Measurements from ENCODE around the gene NAXD.
"Not testable (repeated sequence)": the region's sequence is repeated elsewhere in the genome, so short reads cannot be mapped to it uniquely, and the experiment has no call there.

NAXD gene

DNA sequence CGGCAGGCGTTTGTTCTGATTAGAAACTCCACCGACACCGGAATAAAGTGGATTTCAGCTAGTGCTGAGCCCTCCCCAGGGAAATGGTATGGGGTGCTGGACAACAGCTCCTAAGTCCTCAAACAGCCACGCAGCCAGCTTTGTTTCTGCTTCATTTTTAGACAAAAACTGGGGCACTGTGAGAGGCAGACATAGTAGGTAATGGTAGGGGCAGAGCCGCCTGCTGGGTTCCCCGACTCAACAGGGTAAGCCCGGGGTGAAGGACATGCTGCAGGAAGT is 50.8 kb downstream of the NAXD start:
- ChIA-PET POLR2A (no interaction called here), CTCF (no interaction called here)
- DNase-seq (ENCODE audit: extremely low spot score): no peak
- TF ChIP-seq SP1 (IDR thresholded peaks at IDR 0.05): no peak
- TF ChIP-seq, protein P1, sequence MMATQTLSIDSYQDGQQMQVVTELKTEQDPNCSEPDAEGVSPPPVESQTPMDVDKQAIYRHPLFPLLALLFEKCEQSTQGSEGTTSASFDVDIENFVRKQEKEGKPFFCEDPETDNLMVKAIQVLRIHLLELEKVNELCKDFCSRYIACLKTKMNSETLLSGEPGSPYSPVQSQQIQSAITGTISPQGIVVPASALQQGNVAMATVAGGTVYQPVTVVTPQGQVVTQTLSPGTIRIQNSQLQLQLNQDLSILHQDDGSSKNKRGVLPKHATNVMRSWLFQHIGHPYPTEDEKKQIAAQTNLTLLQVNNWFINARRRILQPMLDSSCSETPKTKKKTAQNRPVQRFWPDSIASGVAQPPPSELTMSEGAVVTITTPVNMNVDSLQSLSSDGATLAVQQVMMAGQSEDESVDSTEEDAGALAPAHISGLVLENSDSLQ (IDR thresholded peaks at IDR 0.05): no peak
- TF ChIP-seq ARNT (IDR thresholded peaks at IDR 0.05): no peak
- TF ChIP-seq ZNF384 (IDR thresholded peaks at IDR 0.05): no peak

GRCh38 chr13:110669036-110669435 is 53.7 kb downstream of the NAXD start:
- POLR2A ChIA-PET: no interaction called here
- DNase-seq (ENCODE audit: extremely low spot score): no peak
- CTCF ChIA-PET: no interaction called here
- TF ChIP-seq NFRKB (IDR thresholded peaks at IDR 0.05): no peak
- TF ChIP-seq TARDBP (IDR thresholded peaks at IDR 0.05): no peak
- TF ChIP-seq, protein P1 (IDR thresholded peaks at IDR 0.05): no peak
- TF ChIP-seq ARNT (IDR thresholded peaks at IDR 0.05): no peak
- no peak for TF ChIP-seq ELF4 (IDR thresholded peaks at IDR 0.05)
- no peak for TF ChIP-seq FOXA1 (IDR thresholded peaks at IDR 0.05)
- no peak for TF ChIP-seq HDGF (IDR thresholded peaks at IDR 0.05; ENCODE audit: borderline replicate concordance)
- TF ChIP-seq L3MBTL2 (conservative IDR thresholded peaks at IDR 0.05): no peak
- no peak for TF ChIP-seq FOXK2 (IDR thresholded peaks at IDR 0.05)
- TF ChIP-seq ZNF384 (IDR thresholded peaks at IDR 0.05): no peak
- no peak for TF ChIP-seq FOXM1 (IDR thresholded peaks at IDR 0.05; ENCODE audit: borderline replicate concordance)
- TF ChIP-seq LEF1 (IDR thresholded peaks at IDR 0.05; ENCODE audit: borderline replicate concordance): no peak
- no peak for TF ChIP-seq SP1 (IDR thresholded peaks at IDR 0.05)
- TF ChIP-seq SUZ12 (IDR thresholded peaks at IDR 0.05): no peak
- no peak for TF ChIP-seq CTBP1 (IDR thresholded peaks at IDR 0.05; ENCODE audit: borderline replicate concordance)
- no peak for TF ChIP-seq BHLHE40 (IDR thresholded peaks at IDR 0.05; ENCODE audit: borderline replicate concordance)

- POLR2A ChIA-PET; DNase-seq (ENCODE audit: extremely low spot score); CTCF ChIA-PET: not testable (repeated sequence)
Observed at GRCh38 chr13:110669814-110670213, 54.5 kb downstream of the NAXD start.

DNA sequence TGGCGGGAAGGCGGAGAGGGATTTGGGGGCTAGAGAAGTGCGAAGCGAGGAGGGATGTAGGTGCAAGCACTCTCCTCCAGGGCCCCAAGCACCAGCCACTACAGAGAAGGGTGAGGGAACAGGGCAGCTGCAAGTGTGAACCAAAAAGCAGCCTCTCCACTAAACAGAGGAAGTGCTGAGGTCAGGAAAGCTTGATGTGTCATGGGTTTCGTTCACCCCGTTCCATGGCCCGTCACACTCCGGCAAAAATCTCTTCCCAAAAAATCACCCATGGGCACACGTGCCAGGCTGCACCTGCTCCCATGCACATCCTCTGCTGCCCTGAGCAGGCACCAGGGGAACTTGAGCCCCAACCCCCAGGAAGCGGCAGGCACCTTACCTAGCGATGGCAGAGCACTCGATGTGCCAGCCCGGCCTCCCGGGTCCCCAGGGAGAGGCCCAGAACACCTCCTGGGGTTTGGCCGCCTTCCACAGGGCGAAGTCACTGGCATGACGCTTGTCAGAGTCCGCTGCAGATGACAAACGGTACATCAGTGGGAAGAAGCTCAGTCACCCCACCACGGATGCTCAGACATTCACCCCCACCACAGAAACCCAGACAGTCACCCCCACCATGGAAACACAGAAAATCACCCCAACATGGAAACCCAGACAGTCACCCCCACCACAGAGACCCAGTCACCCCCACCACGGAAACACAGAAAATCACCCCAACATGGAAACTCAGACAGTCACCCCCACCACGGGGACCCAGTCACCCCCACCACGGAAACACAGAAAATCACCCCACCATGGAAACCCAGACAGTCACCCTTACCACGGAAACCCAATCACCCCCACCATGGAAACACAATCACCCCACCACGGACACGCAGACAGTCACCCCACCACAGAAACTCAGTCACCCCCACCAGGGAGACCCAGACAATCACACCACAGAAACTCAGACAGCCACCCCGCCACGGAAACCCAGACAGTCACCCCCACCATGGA is 61.5 kb downstream of the NAXD start:
- ChIA-PET CTCF (no interaction called here), POLR2A (no interaction called here)
- TF ChIP-seq, protein P1 (IDR thresholded peaks at IDR 0.05): no peak
- TF ChIP-seq BHLHE40 (IDR thresholded peaks at IDR 0.05; ENCODE audit: borderline replicate concordance) (no peak), LEF1 (IDR thresholded peaks at IDR 0.05; ENCODE audit: borderline replicate concordance) (no peak), ELF4 (IDR thresholded peaks at IDR 0.05) (no peak), ZNF384 (IDR thresholded peaks at IDR 0.05) (no peak), TARDBP (IDR thresholded peaks at IDR 0.05) (no peak), FOXM1 (IDR thresholded peaks at IDR 0.05; ENCODE audit: borderline replicate concordance) (no peak), FOXA1 (IDR thresholded peaks at IDR 0.05) (no peak), HDGF (IDR thresholded peaks at IDR 0.05; ENCODE audit: borderline replicate concordance) (no peak)
- DNase-seq (ENCODE audit: extremely low spot score): no peak

DNA sequence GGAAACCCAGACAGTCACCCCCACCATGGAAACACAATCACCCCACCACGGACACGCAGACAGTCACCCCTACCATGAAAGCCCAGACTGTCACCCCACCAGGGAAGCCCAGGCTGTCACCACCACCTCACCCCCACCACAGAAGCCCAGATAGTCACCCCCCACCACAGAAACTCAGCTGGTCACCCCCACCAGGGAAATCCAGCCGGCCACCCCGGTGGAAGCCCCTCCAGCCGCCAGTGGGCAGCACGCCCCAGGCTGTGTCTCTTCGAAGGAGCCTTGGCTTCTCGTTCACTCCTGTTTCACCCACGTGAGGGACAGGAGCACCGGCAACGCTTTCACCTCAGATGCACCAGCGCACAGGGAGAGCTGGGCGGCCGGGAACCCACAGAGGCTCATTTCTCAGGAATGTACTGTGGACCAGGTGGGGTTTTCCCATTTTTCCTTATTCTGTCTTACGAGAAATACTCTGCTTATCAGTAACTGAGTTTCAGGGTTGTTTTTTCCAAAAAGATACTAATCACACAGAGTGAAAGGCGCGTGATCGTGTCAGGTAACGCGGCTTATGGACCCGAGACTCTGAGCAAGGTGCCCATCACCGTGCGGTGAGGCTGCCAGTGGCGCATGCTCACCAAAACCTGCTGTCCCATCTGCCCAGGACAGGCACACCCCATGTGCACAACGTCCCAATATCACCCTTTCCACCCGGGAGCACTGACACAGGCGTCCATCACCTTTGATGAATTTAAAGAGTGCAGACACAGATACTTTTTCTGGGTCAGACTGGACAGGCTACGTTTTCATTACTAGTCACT is 62.6 kb downstream of the NAXD start:
- TF ChIP-seq FOXA1 (IDR thresholded peaks at IDR 0.05) (no peak), ARNT (IDR thresholded peaks at IDR 0.05) (no peak), SUZ12 (IDR thresholded peaks at IDR 0.05) (no peak), L3MBTL2 (conservative IDR thresholded peaks at IDR 0.05) (no peak), HDGF (IDR thresholded peaks at IDR 0.05; ENCODE audit: borderline replicate concordance) (no peak), TARDBP (IDR thresholded peaks at IDR 0.05) (no peak), NFRKB (IDR thresholded peaks at IDR 0.05) (no peak), LEF1 (IDR thresholded peaks at IDR 0.05; ENCODE audit: borderline replicate concordance) (no peak), ZNF384 (IDR thresholded peaks at IDR 0.05) (no peak), FOXK2 (IDR thresholded peaks at IDR 0.05) (no peak), ELF4 (IDR thresholded peaks at IDR 0.05) (no peak), SP1 (IDR thresholded peaks at IDR 0.05) (no peak), CTBP1 (IDR thresholded peaks at IDR 0.05; ENCODE audit: borderline replicate concordance) (no peak)
- TF ChIP-seq, protein P1 (IDR thresholded peaks at IDR 0.05): no peak
- ChIA-PET CTCF (no interaction called here), POLR2A (no interaction called here)
- no peak for DNase-seq (ENCODE audit: extremely low spot score)
